ENCODE measurements around the gene ADCY10. TPM values are rescaled to one million over a fixed set of nuclear protein-coding genes. Genes with fewer than 3 reads are reported as not detected.

Gene ADCY10
- total RNA-seq, 1 experiment from 2014 or later = not detected

- DNase-seq (ENCODE audit: low read depth, low spot score) = no peak
- in situ Hi-C loops (cut with HindIII; ENCODE audit: low pct_unique_long_range_greater_than_20kb, low sequenced_read_pairs) = no loop called here
Measured at GRCh38 chr1:167805041-167805556, 108.8 kb downstream of the ADCY10 start.

- in situ Hi-C loops (cut with HindIII; ENCODE audit: low pct_unique_long_range_greater_than_20kb, low sequenced_read_pairs) = no loop called here
- peak; percentile 94 for DNase-seq (ENCODE audit: low read depth, low spot score)
Measured at GRCh38 chr1:167803358-167804207, 110.4 kb downstream of the ADCY10 start.

GRCh38 chr1:167802235-167802634 is 111.7 kb downstream of the ADCY10 start:
- no peak for DNase-seq (ENCODE audit: low read depth, low spot score)
- in situ Hi-C loops (cut with HindIII; ENCODE audit: low pct_unique_long_range_greater_than_20kb, low sequenced_read_pairs) = no loop called here

GRCh38 chr1:167800251-167800650 is 113.7 kb downstream of the ADCY10 start:
- in situ Hi-C loops (cut with HindIII; ENCODE audit: low pct_unique_long_range_greater_than_20kb, low sequenced_read_pairs) = no loop called here
- DNase-seq (ENCODE audit: low read depth, low spot score) = peak; percentile 61

GRCh38 chr1:167799747-167800146 is 114.2 kb downstream of the ADCY10 start:
- in situ Hi-C loops (cut with HindIII; ENCODE audit: low pct_unique_long_range_greater_than_20kb, low sequenced_read_pairs) = no loop called here

GRCh38 chr1:167798952-167799351 is 115.0 kb downstream of the ADCY10 start:
- DNase-seq (ENCODE audit: low read depth, low spot score) = no peak
- in situ Hi-C loops (cut with HindIII; ENCODE audit: low pct_unique_long_range_greater_than_20kb, low sequenced_read_pairs) = no loop called here

More at GRCh38 chr1:167799747-167800146, 114.2 kb downstream of the ADCY10 start:
- DNase-seq (ENCODE audit: low read depth, low spot score) = no peak

GRCh38 chr1:167797015-167797414 is 116.9 kb downstream of the ADCY10 start:
- in situ Hi-C loops (cut with HindIII; ENCODE audit: low pct_unique_long_range_greater_than_20kb, low sequenced_read_pairs) = no loop called here
- peak; percentile 43 for DNase-seq (ENCODE audit: low read depth, low spot score)

GRCh38 chr1:167795810-167796740 is 117.9 kb downstream of the ADCY10 start:
- no peak for DNase-seq (ENCODE audit: low read depth, low spot score)
- in situ Hi-C loops (cut with HindIII; ENCODE audit: low pct_unique_long_range_greater_than_20kb, low sequenced_read_pairs) = no loop called here

GRCh38 chr1:167794043-167794442 is 119.9 kb downstream of the ADCY10 start:
- no peak for DNase-seq (ENCODE audit: low read depth, low spot score)
- in situ Hi-C loops (cut with HindIII; ENCODE audit: low pct_unique_long_range_greater_than_20kb, low sequenced_read_pairs) = no loop called here

GRCh38 chr1:167792188-167792565 is 121.8 kb downstream of the ADCY10 start:
- in situ Hi-C loops (cut with HindIII; ENCODE audit: low pct_unique_long_range_greater_than_20kb, low sequenced_read_pairs) = no loop called here
- DNase-seq (ENCODE audit: low read depth, low spot score) = no peak

GRCh38 chr1:167791281-167792187 is 122.4 kb downstream of the ADCY10 start:
- in situ Hi-C loops (cut with HindIII; ENCODE audit: low pct_unique_long_range_greater_than_20kb, low sequenced_read_pairs) = no loop called here
- peak; percentile 22 for DNase-seq (ENCODE audit: low read depth, low spot score)

GRCh38 chr1:167790117-167790516 is 123.8 kb downstream of the ADCY10 start:
- DNase-seq (ENCODE audit: low read depth, low spot score) = no peak
- in situ Hi-C loops (cut with HindIII; ENCODE audit: low pct_unique_long_range_greater_than_20kb, low sequenced_read_pairs) = no loop called here

GRCh38 chr1:167789501-167789900 is 124.4 kb downstream of the ADCY10 start:
- no peak for DNase-seq (ENCODE audit: low read depth, low spot score)
- in situ Hi-C loops (cut with HindIII; ENCODE audit: low pct_unique_long_range_greater_than_20kb, low sequenced_read_pairs) = no loop called here

GRCh38 chr1:167786502-167786901 is 127.4 kb downstream of the ADCY10 start:
- in situ Hi-C loops (cut with HindIII; ENCODE audit: low pct_unique_long_range_greater_than_20kb, low sequenced_read_pairs) = no loop called here
- no peak for DNase-seq (ENCODE audit: low read depth, low spot score)

GRCh38 chr1:167784876-167785550 is 128.9 kb downstream of the ADCY10 start:
- in situ Hi-C loops (cut with HindIII; ENCODE audit: low pct_unique_long_range_greater_than_20kb, low sequenced_read_pairs) = no loop called here

GRCh38 chr1:167782946-167783345 is 131.0 kb downstream of the ADCY10 start:
- in situ Hi-C loops (cut with HindIII; ENCODE audit: low pct_unique_long_range_greater_than_20kb, low sequenced_read_pairs) = no loop called here
- no peak for DNase-seq (ENCODE audit: low read depth, low spot score)

More at GRCh38 chr1:167784876-167785550, 128.9 kb downstream of the ADCY10 start:
- peak; percentile 86 for DNase-seq (ENCODE audit: low read depth, low spot score)

- no peak for DNase-seq (ENCODE audit: low read depth, low spot score)
- in situ Hi-C loops (cut with HindIII; ENCODE audit: low pct_unique_long_range_greater_than_20kb, low sequenced_read_pairs) = no loop called here
Measured at GRCh38 chr1:167781558-167781957, 132.4 kb downstream of the ADCY10 start.

Data from SK-MEL-5 (cell line).